ENCODE measurements around the gene DOCK4. TPM values are rescaled to one million over a fixed set of nuclear protein-coding genes. Genes with fewer than 3 reads are reported as not detected.
"Not testable (repeated sequence)": the region's sequence is repeated elsewhere in the genome, so short reads cannot be mapped to it uniquely, and the experiment has no call there.

The DOCK4 gene
- total RNA-seq, 6 experiments from 2014 or later: 9.4 to 29.9 (median 22.8) TPM

DNA sequence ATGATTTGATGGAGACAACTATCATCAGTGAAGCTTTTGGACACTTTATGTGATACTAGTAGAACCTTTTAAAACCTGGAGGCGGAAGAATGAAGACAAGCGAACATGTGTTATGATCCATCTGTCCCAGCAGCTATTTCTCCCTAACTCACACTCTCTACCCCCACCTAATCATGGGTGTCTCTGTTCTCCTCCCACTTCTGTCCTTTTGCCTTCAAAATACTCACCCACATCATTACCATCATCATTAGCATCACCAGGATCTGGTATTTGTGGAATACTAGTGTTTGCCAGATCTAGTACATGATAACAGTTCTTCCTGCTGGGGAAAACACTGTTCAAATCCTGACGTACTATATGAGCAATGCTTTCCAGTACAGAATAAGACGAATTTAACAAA lies 287.7 kb downstream of the DOCK4 start:
- 87% methylated on average over 4 of the region's 4 CpGs for WGBS (ENCODE audit: insufficient coverage, low coverage, low lambda C conversion rate, missing lambda C conversion rate)
- Histone ChIP-seq H3K27me3 (no peaks in the 10 kb centered on the region), H3K4me1 (no peaks in the 10 kb centered on the region), H3K4me3 (no peak overlapping the region), H3K36me3 (peaks cover 0 to 10% (median 0%) of the 10 kb centered on the region in 4 donors), H3K9me3 (no peaks in the 10 kb centered on the region), H3K27ac (no peak overlapping the region)
- intact Hi-C loops (cut with DNase I): no loop called here
- DNase-seq: no peak
- ATAC-seq: no peak
- TF ChIP-seq, protein P1, sequence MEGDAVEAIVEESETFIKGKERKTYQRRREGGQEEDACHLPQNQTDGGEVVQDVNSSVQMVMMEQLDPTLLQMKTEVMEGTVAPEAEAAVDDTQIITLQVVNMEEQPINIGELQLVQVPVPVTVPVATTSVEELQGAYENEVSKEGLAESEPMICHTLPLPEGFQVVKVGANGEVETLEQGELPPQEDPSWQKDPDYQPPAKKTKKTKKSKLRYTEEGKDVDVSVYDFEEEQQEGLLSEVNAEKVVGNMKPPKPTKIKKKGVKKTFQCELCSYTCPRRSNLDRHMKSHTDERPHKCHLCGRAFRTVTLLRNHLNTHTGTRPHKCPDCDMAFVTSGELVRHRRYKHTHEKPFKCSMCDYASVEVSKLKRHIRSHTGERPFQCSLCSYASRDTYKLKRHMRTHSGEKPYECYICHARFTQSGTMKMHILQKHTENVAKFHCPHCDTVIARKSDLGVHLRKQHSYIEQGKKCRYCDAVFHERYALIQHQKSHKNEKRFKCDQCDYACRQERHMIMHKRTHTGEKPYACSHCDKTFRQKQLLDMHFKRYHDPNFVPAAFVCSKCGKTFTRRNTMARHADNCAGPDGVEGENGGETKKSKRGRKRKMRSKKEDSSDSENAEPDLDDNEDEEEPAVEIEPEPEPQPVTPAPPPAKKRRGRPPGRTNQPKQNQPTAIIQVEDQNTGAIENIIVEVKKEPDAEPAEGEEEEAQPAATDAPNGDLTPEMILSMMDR (IDR thresholded peaks at IDR 0.05): no peak
- TF ChIP-seq POLR2A (IDR thresholded peaks at IDR 0.05): no peak

DNA sequence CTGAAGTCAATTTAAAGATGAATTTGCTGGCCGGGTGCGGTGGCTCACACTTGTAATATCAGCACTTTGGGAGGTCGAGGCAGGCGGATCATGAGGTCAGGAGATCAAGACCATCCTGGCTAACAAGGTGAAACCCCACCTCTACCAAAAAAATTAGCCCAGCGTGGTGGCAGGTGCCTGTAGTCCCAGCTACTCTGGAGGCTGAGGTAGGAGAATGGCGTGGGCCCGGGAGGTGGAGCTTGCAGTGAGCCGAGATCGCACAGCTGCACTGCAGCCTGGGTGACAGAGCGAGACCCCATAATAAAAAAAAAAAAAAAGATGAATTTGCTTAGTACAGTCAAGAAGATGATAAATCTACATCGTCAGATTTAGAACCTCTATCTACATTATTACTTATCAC lies 288.8 kb downstream of the DOCK4 start:
- 96% methylated on average over 11 of the region's 11 CpGs for WGBS (ENCODE audit: insufficient coverage, low coverage, low lambda C conversion rate, missing lambda C conversion rate)
- H3K4me1 ChIP-seq; DNase-seq; intact Hi-C loops (cut with DNase I); ATAC-seq; H3K4me3 ChIP-seq; H3K27me3 ChIP-seq; H3K9me3 ChIP-seq; H3K27ac ChIP-seq: not testable (repeated sequence)
- H3K36me3 ChIP-seq: peaks cover 0 to 10% (median 0%) of the 10 kb centered on the region in 4 donors

DNA sequence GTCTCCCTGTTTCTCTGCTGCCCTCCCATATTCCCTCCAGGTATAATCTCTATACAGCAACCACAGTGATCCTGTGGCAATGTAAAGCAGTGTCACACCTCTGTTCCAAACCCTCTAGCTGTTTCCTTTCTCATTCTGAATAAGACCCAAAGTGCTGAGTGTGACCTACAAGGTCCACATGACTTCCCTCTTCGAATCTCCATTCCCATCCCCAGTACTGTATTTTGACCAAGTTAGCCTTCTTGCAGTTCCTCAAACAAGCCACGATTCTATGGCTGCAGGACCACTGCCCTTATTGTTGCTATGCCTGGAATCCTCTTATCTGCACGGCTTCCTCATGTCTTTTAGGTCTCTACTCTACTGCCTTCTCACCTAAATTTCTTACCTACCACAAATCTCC lies 291.9 kb downstream of the DOCK4 start:
- TF ChIP-seq POLR2A (IDR thresholded peaks at IDR 0.05): no peak
- TF ChIP-seq, protein P1 (IDR thresholded peaks at IDR 0.05): no peak
- Histone ChIP-seq H3K9me3 (no peaks in the 10 kb centered on the region), H3K36me3 (peaks cover 0 to 10% (median 0%) of the 10 kb centered on the region in 4 donors), H3K4me3 (no peak overlapping the region), H3K27ac (no peak overlapping the region), H3K27me3 (no peaks in the 10 kb centered on the region), H3K4me1 (no peaks in the 10 kb centered on the region)
- intact Hi-C loops (cut with DNase I): no loop called here
- DNase-seq (no peak), ATAC-seq (peak in 3 of 4 donors; percentile 17 to 44 (median 19))
- WGBS (ENCODE audit: insufficient coverage, low coverage, low lambda C conversion rate, missing lambda C conversion rate): 83% methylated on average over 1 of the region's 3 CpGs

DNA sequence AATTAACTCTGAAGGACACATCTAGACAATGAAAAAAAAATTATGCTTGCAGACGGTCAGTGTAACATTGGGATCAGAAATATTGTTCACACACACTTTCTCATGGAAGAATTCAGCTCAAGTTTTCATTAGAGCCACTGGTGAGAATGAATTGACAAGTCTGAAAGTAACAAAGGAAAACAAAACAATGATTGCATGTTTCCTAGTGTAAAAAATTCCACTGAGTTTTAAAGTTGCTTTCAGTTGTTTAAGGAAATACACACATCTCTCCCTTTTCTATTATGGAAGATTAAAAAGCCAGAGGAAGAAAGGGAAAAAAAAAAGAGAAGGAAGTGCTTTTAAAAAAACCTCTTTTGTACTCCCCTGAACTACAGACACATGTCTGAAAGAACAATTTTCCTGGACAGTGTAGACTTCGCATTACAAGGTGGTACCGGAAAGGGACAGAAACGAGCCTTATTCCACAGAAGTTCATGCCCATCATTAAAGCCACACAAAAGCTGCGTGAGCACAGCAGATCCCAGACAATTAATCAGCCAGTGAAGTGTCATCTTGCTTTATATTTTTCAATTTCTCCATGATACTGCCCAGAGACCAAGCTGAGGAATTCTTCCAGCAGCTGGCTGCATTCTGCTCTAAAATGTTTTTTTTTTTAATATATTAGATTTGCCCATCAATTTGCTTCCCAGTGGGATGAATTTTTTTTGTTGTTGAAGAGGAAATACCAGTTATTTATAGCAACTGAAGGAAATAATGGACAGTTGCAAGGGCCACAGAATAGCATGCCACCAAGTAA lies 294.8 kb downstream of the DOCK4 start:
- intact Hi-C loops (cut with DNase I): no loop called here
- Histone ChIP-seq H3K27ac (no peak overlapping the region), H3K27me3 (no peaks in the 10 kb centered on the region), H3K9me3 (no peaks in the 10 kb centered on the region), H3K36me3 (peaks cover 0 to 9% (median 0%) of the 10 kb centered on the region in 4 donors), H3K4me1 (no peaks in the 10 kb centered on the region), H3K4me3 (no peak overlapping the region)
- no peak for ATAC-seq
- no peak for DNase-seq
- no peak for TF ChIP-seq POLR2A (IDR thresholded peaks at IDR 0.05)
- TF ChIP-seq, protein P1 (IDR thresholded peaks at IDR 0.05): no peak
- WGBS (ENCODE audit: insufficient coverage, low coverage, low lambda C conversion rate, missing lambda C conversion rate): 68% methylated on average over 2 of the region's 5 CpGs

DNA sequence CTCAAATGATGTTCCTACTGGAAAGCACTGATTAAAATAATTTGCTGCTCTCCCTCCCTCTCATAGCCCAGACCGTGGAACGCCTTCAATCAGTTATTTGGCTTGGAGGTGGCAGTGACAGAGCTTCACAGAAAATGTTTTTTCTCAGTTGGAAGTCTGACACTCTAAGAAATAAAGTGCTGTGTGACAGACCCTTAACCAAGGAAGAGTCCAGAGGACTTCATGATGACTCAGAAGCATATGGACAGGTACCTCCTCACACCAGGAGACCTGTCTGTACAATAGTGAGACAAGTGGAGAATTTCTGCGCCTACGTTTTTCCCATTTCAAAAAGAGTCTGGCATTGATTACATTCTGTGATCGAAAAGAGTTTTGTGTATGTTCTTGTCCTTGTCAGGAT lies 295.5 kb downstream of the DOCK4 start:
- Histone ChIP-seq H3K27me3 (no peaks in the 10 kb centered on the region), H3K4me3 (no peak overlapping the region), H3K27ac (no peak overlapping the region), H3K36me3 (peaks cover 0 to 2% (median 0%) of the 10 kb centered on the region in 4 donors), H3K9me3 (no peaks in the 10 kb centered on the region), H3K4me1 (no peaks in the 10 kb centered on the region)
- intact Hi-C loops (cut with DNase I): no loop called here
- WGBS (ENCODE audit: insufficient coverage, low coverage, low lambda C conversion rate, missing lambda C conversion rate): 90% methylated on average over 5 of the region's 5 CpGs
- no peak for TF ChIP-seq POLR2A (IDR thresholded peaks at IDR 0.05)
- TF ChIP-seq, protein P1 (IDR thresholded peaks at IDR 0.05): no peak
- DNase-seq: no peak
- ATAC-seq: no peak

DNA sequence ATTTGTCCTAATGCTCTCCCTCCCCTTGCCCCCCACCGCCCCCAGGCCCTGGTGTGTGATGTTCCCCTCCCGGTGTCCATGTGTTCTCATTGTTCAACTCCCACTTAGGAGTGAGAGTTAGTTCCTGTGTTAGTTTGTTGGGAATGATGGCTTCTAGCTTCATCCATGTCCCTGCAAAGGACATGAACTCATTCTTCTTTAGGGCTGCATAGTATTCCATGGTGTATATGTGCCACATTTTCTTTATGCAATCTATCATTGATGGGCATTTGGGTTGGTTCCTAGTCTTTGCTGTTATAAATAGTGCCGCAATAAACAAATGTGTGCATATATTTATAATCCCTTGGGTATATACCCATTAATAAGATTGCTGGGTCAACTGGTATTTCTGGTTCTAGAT lies 297.5 kb downstream of the DOCK4 start:
- H3K36me3 ChIP-seq; H3K4me3 ChIP-seq; DNase-seq; intact Hi-C loops (cut with DNase I); H3K27me3 ChIP-seq; H3K4me1 ChIP-seq; ATAC-seq; H3K27ac ChIP-seq; H3K9me3 ChIP-seq: not testable (repeated sequence)
- 90% methylated on average over 3 of the region's 3 CpGs for WGBS (ENCODE audit: insufficient coverage, low coverage, low lambda C conversion rate, missing lambda C conversion rate)
